Keratinocyte (primary cell): ENCODE measurements around the gene SPANXN5. TPM values are rescaled to one million over a fixed set of nuclear protein-coding genes. Genes with fewer than 3 reads are reported as not detected.
"Not testable (repeated sequence)": the region's sequence is repeated elsewhere in the genome, so short reads cannot be mapped to it uniquely, and the experiment has no call there.

Experiments
- DNase-seq: peaks from one replicate; pipeline ENCODE4 v3.0.0-alpha.2; 2011; ENCODE audit warnings: low read depth, missing footprints, low spot score
- FAIRE-seq: peaks from 2 replicates; lab custom pipeline; 2011; peaks lifted over from hg19 to GRCh38; lab: Jason Lieb, UNC
- H2AFZ ChIP-seq: 2 replicates; pipeline ENCODE4 v1.6.0; 2012; ENCODE audit warnings: low read length, control low read depth, inconsistent platforms; ENCODE audit not compliant: control insufficient read depth
- H3K27ac ChIP-seq: 2 replicates; pipeline ENCODE4 v1.5.1; 2011; ENCODE audit warnings: low read length; ENCODE audit not compliant: control insufficient read depth, insufficient read depth
- H3K27me3 ChIP-seq: 3 replicates; pipeline ENCODE4 v1.6.0; 2011; ENCODE audit warnings: low read length; ENCODE audit not compliant: control insufficient read depth, insufficient read depth; ENCODE audit errors: extremely low read depth
- H3K36me3 ChIP-seq, 2 experiments: 2 replicates in 1 of 2; 3 replicates in 1 of 2; pipeline ENCODE4 v1.5.1; 2011; ENCODE audit warnings: low read length in 2 of 2, mild to moderate bottlenecking in 1 of 2; ENCODE audit not compliant: control insufficient read depth in 2 of 2, insufficient read depth in 2 of 2; ENCODE audit errors: extremely low read depth in 1 of 2
- H3K4me1 ChIP-seq: 3 replicates; pipeline ENCODE4 v1.5.1; 2011; ENCODE audit warnings: low read length; ENCODE audit not compliant: control insufficient read depth, insufficient read depth; ENCODE audit errors: extremely low read depth
- H3K4me2 ChIP-seq: 3 replicates; pipeline ENCODE4 v1.6.0; 2011; ENCODE audit warnings: low read depth, low read length; ENCODE audit not compliant: control insufficient read depth, insufficient read depth; ENCODE audit errors: extremely low read depth
- H3K4me3 ChIP-seq, 3 experiments: fragments of 200-600 bp in 1 of 3; sonication (generic) in 1 of 3; 2 replicates in 2 of 3; 3 replicates in 1 of 3; pipeline ENCODE4 v1.5.1; 2011 to 2016; ENCODE audit warnings: low read length in 3 of 3, mild to moderate bottlenecking in 3 of 3, control low read depth in 2 of 3, inconsistent platforms in 1 of 3, low read depth in 1 of 3, mixed read lengths in 1 of 3, mixed run types in 1 of 3, moderate library complexity in 1 of 3; ENCODE audit not compliant: control insufficient read depth in 2 of 3, insufficient read depth in 2 of 3; ENCODE audit errors: extremely low read depth in 1 of 3
- H3K79me2 ChIP-seq: 2 replicates; pipeline ENCODE4 v1.6.0; 2012; ENCODE audit warnings: low read length; ENCODE audit not compliant: control insufficient read depth, insufficient read depth
- H3K9ac ChIP-seq: 3 replicates; pipeline ENCODE4 v1.6.0; 2011; ENCODE audit warnings: low read length; ENCODE audit not compliant: control insufficient read depth, insufficient read depth; ENCODE audit errors: extremely low read depth
- H3K9me1 ChIP-seq: 3 replicates; pipeline ENCODE4 v1.6.0; 2011; ENCODE audit warnings: low read length; ENCODE audit not compliant: control insufficient read depth, insufficient read depth; ENCODE audit errors: extremely low read depth
- H3K9me3 ChIP-seq: 2 replicates; pipeline ENCODE4 v1.5.1; 2012; ENCODE audit warnings: low read depth, low read length; ENCODE audit not compliant: control insufficient read depth
- H4K20me1 ChIP-seq: 3 replicates; pipeline ENCODE4 v1.6.0; 2011; ENCODE audit warnings: low read length; ENCODE audit not compliant: control insufficient read depth, insufficient read depth; ENCODE audit errors: extremely low read depth
- dilution Hi-C: fragments of 300-500 bp; cut with MboI; formaldehyde crosslinking; loops from one replicate; pipeline ENCODE4 v1.7.0; 2020; ENCODE audit warnings: low sequenced_read_pairs; ENCODE audit not compliant: extremely low pct_ligation_motif_present
- polyA plus RNA-seq, 5 experiments: library from polyadenylated mRNA; depleted of rRNA in 3 of 5; stranded (reverse) in 3 of 5; stranded (forward) in 1 of 5; unstranded in 1 of 5; fragments of >200 nt; gene quantifications; 1 replicate in 1 of 5; 2 replicates in 3 of 5; 3 replicates in 1 of 5; pipeline versions ENCODE4 v1.2.1 to v1.2.3, GENCODE V29; 2011 to 2012; ENCODE audit warnings: missing spikeins in 2 of 5, low read depth in 1 of 5, low replicate concordance in 1 of 5
- small RNA-seq, 3 experiments: library from RNA; depleted of rRNA; stranded (forward); fragments of <200 nt; gene quantifications; one replicate each; pipeline ENCODE3, GENCODE V24; 2012; ENCODE audit warnings: low read depth in 3 of 3, low replicate concordance in 1 of 3; ENCODE audit not compliant: insufficient read length in 3 of 3

SPANXN5 gene
- polyA plus RNA-seq, 1 donor (not counting 4 experiments of a cell fraction or from before 2014, with no cell fraction given): 0.07 TPM

- H3K9me1 ChIP-seq, H3K4me1 ChIP-seq, H3K9me3 ChIP-seq, H3K27ac ChIP-seq, H2AFZ ChIP-seq, FAIRE-seq, H3K9ac ChIP-seq, DNase-seq, H4K20me1 ChIP-seq, H3K79me2 ChIP-seq, dilution Hi-C loops, H3K27me3 ChIP-seq, H3K36me3 ChIP-seq, H3K4me2 ChIP-seq, H3K4me3 ChIP-seq: not testable (repeated sequence)
Observed at GRCh38 chrX:52750952-52751351, 46.3 kb downstream of the SPANXN5 start, which contains the start of gene SSX2B. Gene SSX2B (plus strand): TSS chrX:52751252. CDS start chrX:52752681, 1,429 bp downstream.

Small RNA genes within 50 kb of the gene (small RNA-seq; reads per million reads assigned to genes)
- gene AC244505.6: 0 reads per million in 3 experiments
- 0 reads per million in 3 experiments for gene AC244505.7

Other genes starting within 250 kb of the SPANXN5 start
- gene SSX7, start 142.5 kb downstream of the SPANXN5 start, polyA plus RNA-seq: not detected in 3 replicates
- gene SSX2, start 90.2 kb downstream of the SPANXN5 start, polyA plus RNA-seq: not detected in 3 replicates
- not detected in 3 replicates for gene SSX2B, start 46.2 kb downstream of the SPANXN5 start, polyA plus RNA-seq
- not detected in 3 replicates for gene XAGE5, start 13.9 kb upstream of the SPANXN5 start, polyA plus RNA-seq
- not detected in 3 replicates for gene XAGE3, start 70.7 kb upstream of the SPANXN5 start, polyA plus RNA-seq
- 12.0 to 16.8 TPM (median 12.4 TPM) in 3 replicates for gene FAM156B, start 99.9 kb upstream of the SPANXN5 start, polyA plus RNA-seq
- gene FAM156A, start 161.1 kb upstream of the SPANXN5 start, polyA plus RNA-seq: 11.2 to 17.2 TPM (median 12.8 TPM) in 3 replicates